Loucy (cell line): ENCODE data around the gene RAB26.

Experiments
- H2AFZ ChIP-seq: fragments of 200-600 bp; sonication (generic); 2 replicates; pipeline ENCODE4 v1.6.0; 2016; ENCODE audit warnings: antibody characterized with exemption, mild to moderate bottlenecking, low read length, moderate library complexity
- H3F3A ChIP-seq: fragments of 200-600 bp; 2 replicates; pipeline ENCODE4 v1.6.0; 2016; ENCODE audit warnings: antibody characterized with exemption, low read depth, mild to moderate bottlenecking
- H3K27me3 ChIP-seq: fragments of 200-600 bp; sonication (generic); 2 replicates; pipeline ENCODE4 v1.6.1; 2014; ENCODE audit warnings: low read length, mild to moderate bottlenecking; ENCODE audit not compliant: insufficient read depth, poor library complexity, severe bottlenecking
- H3K36me3 ChIP-seq: fragments of 200-600 bp; sonication (generic); 2 replicates; pipeline ENCODE4 v1.6.1; 2016; ENCODE audit warnings: low read length; ENCODE audit not compliant: insufficient read depth
- H3K4me1 ChIP-seq: fragments of 200-600 bp; sonication (generic); 2 replicates; pipeline ENCODE4 v1.5.1; 2014; ENCODE audit warnings: low read length, mild to moderate bottlenecking; ENCODE audit not compliant: insufficient read depth, poor library complexity, severe bottlenecking
- H3K4me2 ChIP-seq: fragments of 200-600 bp; sonication (generic); 2 replicates; pipeline ENCODE4 v1.6.0; 2014; ENCODE audit warnings: antibody characterized with exemption, low read length, low read depth, mild to moderate bottlenecking; ENCODE audit not compliant: poor library complexity, severe bottlenecking
- H3K4me3 ChIP-seq: fragments of 200-600 bp; sonication (generic); 2 replicates; pipeline ENCODE4 v1.5.1; 2014; ENCODE audit warnings: low read length, mild to moderate bottlenecking, mixed read lengths; ENCODE audit not compliant: poor library complexity, severe bottlenecking
- H3K79me2 ChIP-seq: fragments of 200-600 bp; sonication (generic); 2 replicates; pipeline ENCODE4 v1.6.1; 2014; ENCODE audit warnings: low read length; ENCODE audit not compliant: insufficient read depth
- H3K9ac ChIP-seq: fragments of 200-600 bp; sonication (generic); 2 replicates; pipeline ENCODE4 v1.6.0; 2014; ENCODE audit warnings: mild to moderate bottlenecking, low read depth, low read length, moderate library complexity; ENCODE audit not compliant: poor library complexity, severe bottlenecking
- H3K9me2 ChIP-seq: fragments of 200-600 bp; sonication (generic); replicated peaks from 2 replicates; pipeline ENCODE4 v1.6.1; 2016; ENCODE audit warnings: low read depth, low read length, mixed read lengths
- H3K9me3 ChIP-seq: fragments of 200-600 bp; sonication (generic); 2 replicates; pipeline ENCODE4 v1.6.1; 2014; ENCODE audit warnings: mild to moderate bottlenecking, antibody characterized with exemption, low read length, low read depth; ENCODE audit not compliant: insufficient read depth
- H4K20me1 ChIP-seq: fragments of 200-600 bp; sonication (generic); 2 replicates; pipeline ENCODE4 v1.6.0; 2014; ENCODE audit warnings: antibody characterized with exemption, low read length, mild to moderate bottlenecking; ENCODE audit not compliant: insufficient read depth, poor library complexity, severe bottlenecking
- EZH2phosphoT487 ChIP-seq: fragments of 200-600 bp; IDR thresholded peaks from 2 replicates; pipeline ENCODE4 v1.6.1; 2018; ENCODE audit warnings: antibody characterized with exemption, mild to moderate bottlenecking, moderate library complexity, borderline replicate concordance
- TF ChIP-seq, protein P1 (sequence below): fragments of 200-600 bp; sonication (generic); conservative IDR thresholded peaks from 2 replicates; pipeline ENCODE4 v1.5.1; 2014; ENCODE audit warnings: mild to moderate bottlenecking, antibody characterized with exemption, low read length

RAB26 gene

DNA sequence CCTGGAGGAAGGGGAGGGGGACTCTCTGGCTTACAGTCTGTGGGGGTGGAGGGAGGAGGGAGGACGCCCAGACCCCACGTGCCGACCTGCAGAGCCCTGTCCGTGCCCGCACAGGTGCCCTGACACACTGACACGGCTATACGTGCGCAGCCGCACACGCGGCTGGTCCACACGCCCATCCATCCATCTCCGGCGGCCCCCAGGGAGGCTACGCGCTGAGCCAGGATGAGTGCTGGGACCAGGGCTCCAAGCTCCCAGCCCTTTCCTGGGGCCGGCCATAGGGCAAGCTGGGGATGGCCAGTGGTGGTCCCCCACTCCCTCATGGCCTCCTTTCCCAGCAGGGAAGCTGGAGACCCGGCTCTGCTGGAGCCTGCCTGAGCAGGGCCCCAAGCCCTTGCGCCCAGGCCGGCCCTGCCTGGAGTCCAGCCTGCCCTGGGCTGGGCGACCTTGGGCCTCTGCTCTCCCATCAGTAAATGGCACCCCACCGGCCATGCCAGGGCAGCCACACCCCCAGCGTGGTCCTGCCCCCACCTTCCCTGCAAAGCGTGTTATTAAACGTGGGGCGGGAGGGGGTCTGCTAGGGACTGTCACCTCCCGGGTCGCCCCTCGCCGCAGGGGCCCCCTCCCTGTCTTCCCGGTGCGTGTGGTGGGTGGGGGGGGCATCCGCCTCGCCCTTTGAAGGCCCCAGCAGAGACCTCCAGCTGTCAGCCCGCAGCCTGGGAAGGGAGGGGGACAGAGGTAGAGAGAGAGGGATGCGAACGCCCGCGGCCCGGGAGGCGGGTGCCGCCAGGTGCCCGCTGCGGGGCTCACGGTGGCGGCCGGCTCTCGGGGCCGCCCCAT, 47.1 kb downstream of the RAB26 start:
- H3K4me3 ChIP-seq: peak overlapping the region; percentile 44
- no peak overlapping the region for H2AFZ ChIP-seq
- no peaks in the 10 kb centered on the region for H3K9me3 ChIP-seq
- H3K9ac ChIP-seq: no peak overlapping the region
- no peaks in the 10 kb centered on the region for H3K36me3 ChIP-seq
- H3K27me3 ChIP-seq: no peaks in the 10 kb centered on the region
- H3F3A ChIP-seq: no peaks in the 10 kb centered on the region
- H3K4me1 ChIP-seq: no peaks in the 10 kb centered on the region
- no peaks in the 10 kb centered on the region for H3K9me2 ChIP-seq
- peak overlapping the region; percentile 54 for H3K4me2 ChIP-seq
- H4K20me1 ChIP-seq: no peaks in the 10 kb centered on the region
- no peaks in the 10 kb centered on the region for H3K79me2 ChIP-seq
- TF ChIP-seq, protein P1, sequence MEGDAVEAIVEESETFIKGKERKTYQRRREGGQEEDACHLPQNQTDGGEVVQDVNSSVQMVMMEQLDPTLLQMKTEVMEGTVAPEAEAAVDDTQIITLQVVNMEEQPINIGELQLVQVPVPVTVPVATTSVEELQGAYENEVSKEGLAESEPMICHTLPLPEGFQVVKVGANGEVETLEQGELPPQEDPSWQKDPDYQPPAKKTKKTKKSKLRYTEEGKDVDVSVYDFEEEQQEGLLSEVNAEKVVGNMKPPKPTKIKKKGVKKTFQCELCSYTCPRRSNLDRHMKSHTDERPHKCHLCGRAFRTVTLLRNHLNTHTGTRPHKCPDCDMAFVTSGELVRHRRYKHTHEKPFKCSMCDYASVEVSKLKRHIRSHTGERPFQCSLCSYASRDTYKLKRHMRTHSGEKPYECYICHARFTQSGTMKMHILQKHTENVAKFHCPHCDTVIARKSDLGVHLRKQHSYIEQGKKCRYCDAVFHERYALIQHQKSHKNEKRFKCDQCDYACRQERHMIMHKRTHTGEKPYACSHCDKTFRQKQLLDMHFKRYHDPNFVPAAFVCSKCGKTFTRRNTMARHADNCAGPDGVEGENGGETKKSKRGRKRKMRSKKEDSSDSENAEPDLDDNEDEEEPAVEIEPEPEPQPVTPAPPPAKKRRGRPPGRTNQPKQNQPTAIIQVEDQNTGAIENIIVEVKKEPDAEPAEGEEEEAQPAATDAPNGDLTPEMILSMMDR: no peak
- no peak for TF ChIP-seq EZH2phosphoT487

GRCh38 chr16:2196162-2196980, 47.9 kb downstream of the RAB26 start, which contains the start of gene CASKIN1:
TSS of gene CASKIN1 (minus strand) at chr16:2196605. CDS start at chr16:2196432, 173 bp downstream.
- Histone ChIP-seq H3K4me2 (peak within 1 kb of the TSS; percentile 54), H2AFZ (no peak within 1 kb of the TSS), H3F3A (no peaks in the 10 kb centered on the region), H3K4me1 (no peaks in the 10 kb centered on the region), H3K79me2 (no peaks in the 10 kb centered on the region), H4K20me1 (no peaks in the 10 kb centered on the region), H3K36me3 (no peaks in the 10 kb centered on the region), H3K9ac (no peak within 1 kb of the TSS), H3K27me3 (no peaks in the 10 kb centered on the region), H3K9me3 (no peaks in the 10 kb centered on the region), H3K9me2 (no peaks in the 10 kb centered on the region), H3K4me3 (peak within 1 kb of the TSS; percentile 44)
- no peak for TF ChIP-seq EZH2phosphoT487
- TF ChIP-seq, protein P1: no peak

DNA sequence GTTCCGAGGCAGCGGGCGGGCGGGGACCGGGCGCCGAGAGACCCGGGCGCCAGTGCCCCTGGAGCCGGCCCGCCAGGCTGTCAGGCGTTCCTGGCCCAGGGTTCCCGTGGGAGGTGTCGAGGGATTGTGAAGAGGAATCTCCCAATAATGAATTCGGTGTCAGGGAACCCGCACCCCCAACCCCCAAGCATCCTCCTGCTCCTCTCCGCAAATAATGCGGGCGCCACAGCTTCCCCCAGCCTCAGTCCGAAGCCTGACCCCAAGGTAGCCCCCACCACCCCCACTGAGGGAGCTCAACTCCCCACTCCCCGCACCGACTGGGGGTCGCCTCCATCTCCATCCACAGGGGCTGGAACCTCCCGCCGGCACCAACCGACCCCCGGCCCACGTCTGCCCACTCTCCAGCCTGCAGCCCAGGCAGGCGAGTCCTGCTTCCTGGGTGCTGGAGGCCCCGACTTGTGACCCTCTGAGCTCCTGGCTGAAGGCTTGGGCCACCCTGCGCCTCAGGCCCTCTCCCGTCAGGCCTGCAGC, 48.6 kb downstream of the RAB26 start:
- H4K20me1 ChIP-seq: no peaks in the 10 kb centered on the region
- no peaks in the 10 kb centered on the region for H3K79me2 ChIP-seq
- no peak for TF ChIP-seq EZH2phosphoT487
- TF ChIP-seq, protein P1: no peak
- no peak overlapping the region for H3K4me2 ChIP-seq
- no peaks in the 10 kb centered on the region for H3K4me1 ChIP-seq
- H3F3A ChIP-seq: no peaks in the 10 kb centered on the region
- no peaks in the 10 kb centered on the region for H3K36me3 ChIP-seq
- H3K27me3 ChIP-seq: no peaks in the 10 kb centered on the region
- H2AFZ ChIP-seq: no peak overlapping the region
- no peaks in the 10 kb centered on the region for H3K9me2 ChIP-seq
- no peak overlapping the region for H3K9ac ChIP-seq
- H3K9me3 ChIP-seq: no peaks in the 10 kb centered on the region
- no peak overlapping the region for H3K4me3 ChIP-seq
